WTC11 (cell line): ENCODE measurements around the gene FOXQ1. TPM values are rescaled to one million over a fixed set of nuclear protein-coding genes. Genes with fewer than 3 reads are reported as not detected.

Experiments used
- ATAC-seq: fragments of 200-7000 bp; cut with Tn5 transposase; 2 replicates; pipeline ENCODE4 v1.10.0; 2021; ENCODE audit warnings: mild to moderate bottlenecking, moderate library complexity
- CTCF ChIA-PET: fragments of 300-600 bp; sonication (Branson Sonifier 250); formaldehyde crosslinking; loops from one replicate; lab custom pipeline; 2021; ENCODE audit warnings: antibody characterized with exemption; lab: Charles Lee
- POLR2A ChIA-PET: fragments of 350-600 bp; sonication (Branson Sonifier 250); formaldehyde crosslinking; loops from one replicate; lab custom pipeline; 2021; ENCODE audit warnings: antibody characterized with exemption; lab: Charles Lee
- DNase-seq: peaks from one replicate; pipeline ENCODE4 v3.0.0; 2021; ENCODE audit warnings: low spot score
- H3K27ac Mint-ChIP-seq: 2 replicates; pipeline ENCODE4 v1.8.0; 2021; ENCODE audit warnings: mixed read lengths
- H3K27me3 Mint-ChIP-seq: 2 replicates; pipeline ENCODE4 v1.8.0; 2021; ENCODE audit warnings: low read depth, mild to moderate bottlenecking, moderate library complexity, mixed read lengths
- H3K36me3 Mint-ChIP-seq: 2 replicates; pipeline ENCODE4 v1.8.0; 2021; ENCODE audit warnings: mixed read lengths
- H3K4me1 Mint-ChIP-seq: 2 replicates; pipeline ENCODE4 v1.8.0; 2022; ENCODE audit warnings: mixed read lengths
- H3K4me3 Mint-ChIP-seq: 2 replicates; pipeline ENCODE4 v1.8.0; 2021; ENCODE audit warnings: mild to moderate bottlenecking, moderate library complexity, mixed read lengths
- H3K9me3 Mint-ChIP-seq: 2 replicates; pipeline ENCODE4 v1.8.0; 2021; ENCODE audit warnings: mixed read lengths
- E2F1 ChIP-seq: sonication (generic); formaldehyde crosslinking; IDR thresholded peaks from 2 replicates; pipeline ENCODE4 v1.8.0; 2022; ENCODE audit warnings: mild to moderate bottlenecking, missing genetic modification reagents
- EMX1 ChIP-seq: fragments of 250-450 bp; sonication (Bioruptor Pico); IDR thresholded peaks from 2 replicates; pipeline ENCODE4 v1.8.0; 2021; ENCODE audit warnings: mild to moderate bottlenecking
- FOXK1 ChIP-seq: sonication (generic); formaldehyde crosslinking; IDR thresholded peaks from 2 replicates; pipeline ENCODE4 v1.8.0; 2022; ENCODE audit warnings: mild to moderate bottlenecking, moderate library complexity, missing genetic modification reagents
- FOXP1 ChIP-seq: sonication (generic); formaldehyde crosslinking; IDR thresholded peaks from 2 replicates; pipeline ENCODE4 v1.8.0; 2022; ENCODE audit warnings: missing genetic modification reagents, mild to moderate bottlenecking, moderate library complexity, borderline replicate concordance
- GRHL2 ChIP-seq: fragments of 250-450 bp; sonication (Bioruptor Pico); IDR thresholded peaks from 2 replicates; pipeline ENCODE4 v1.8.0; 2022; ENCODE audit warnings: mild to moderate bottlenecking, moderate library complexity; ENCODE audit not compliant: insufficient replicate concordance, severe bottlenecking
- MXD4 ChIP-seq: fragments of 250-450 bp; sonication (Bioruptor Pico); IDR thresholded peaks from 2 replicates; pipeline ENCODE4 v1.8.0; 2021; ENCODE audit warnings: mild to moderate bottlenecking, moderate library complexity, borderline replicate concordance
- NFATC4 ChIP-seq: fragments of 250-450 bp; sonication (Bioruptor Pico); IDR thresholded peaks from 2 replicates; pipeline ENCODE4 v1.9.0; 2021; ENCODE audit warnings: mild to moderate bottlenecking
- SMAD3 ChIP-seq: sonication (generic); formaldehyde crosslinking; IDR thresholded peaks from 2 replicates; pipeline ENCODE4 v1.8.0; 2022; ENCODE audit warnings: missing genetic modification reagents, mild to moderate bottlenecking, borderline replicate concordance
- TEAD1 ChIP-seq: sonication (generic); formaldehyde crosslinking; IDR thresholded peaks from 2 replicates; pipeline ENCODE4 v1.8.0; 2022; ENCODE audit warnings: mild to moderate bottlenecking, missing genetic modification reagents
- TP53 ChIP-seq: sonication (generic); formaldehyde crosslinking; IDR thresholded peaks from 2 replicates; pipeline ENCODE4 v1.8.1; 2023; ENCODE audit warnings: mild to moderate bottlenecking, missing genetic modification reagents
- USF2 ChIP-seq: sonication (generic); formaldehyde crosslinking; IDR thresholded peaks from 2 replicates; pipeline ENCODE4 v1.8.1; 2023; ENCODE audit warnings: mild to moderate bottlenecking, missing genetic modification reagents, moderate library complexity
- ZNF532 ChIP-seq: fragments of 250-450 bp; sonication (Bioruptor Pico); IDR thresholded peaks from 2 replicates; pipeline ENCODE4 v1.9.0; 2021; ENCODE audit warnings: mild to moderate bottlenecking, borderline replicate concordance
- total RNA-seq: library from RNA; stranded (reverse); gene quantifications from 3 replicates; pipeline ENCODE4 v1.2.3, GENCODE V29; 2021
- TF ChIP-seq, protein P1 (sequence below): sonication (generic); formaldehyde crosslinking; IDR thresholded peaks from 2 replicates; pipeline ENCODE4 v1.8.0; 2022; ENCODE audit warnings: mild to moderate bottlenecking, missing genetic modification reagents
- TF ChIP-seq, protein P2 (sequence below): sonication (generic); formaldehyde crosslinking; IDR thresholded peaks from 2 replicates; pipeline ENCODE4 v1.8.0; 2023; ENCODE audit warnings: missing genetic modification reagents
- TF ChIP-seq, protein P3 (sequence below): sonication (generic); formaldehyde crosslinking; IDR thresholded peaks from 2 replicates; pipeline ENCODE4 v1.8.0; 2023; ENCODE audit warnings: mild to moderate bottlenecking, missing genetic modification reagents
- TF ChIP-seq, protein P4 (sequence below): sonication (generic); formaldehyde crosslinking; IDR thresholded peaks from 2 replicates; pipeline ENCODE4 v1.8.0; 2022; ENCODE audit warnings: mild to moderate bottlenecking, missing genetic modification reagents
- TF ChIP-seq, protein P5 (sequence below): fragments of 250-450 bp; sonication (Bioruptor Pico); IDR thresholded peaks from 2 replicates; pipeline ENCODE4 v1.9.0; 2021; ENCODE audit warnings: mild to moderate bottlenecking
- TF ChIP-seq, protein P6 (sequence below): fragments of 250-450 bp; sonication (Bioruptor Pico); IDR thresholded peaks from 2 replicates; pipeline ENCODE4 v2.1.2; 2022; ENCODE audit warnings: mild to moderate bottlenecking, moderate library complexity

Gene FOXQ1
- total RNA-seq, 1 experiment from 2014 or later = 0.35 TPM

- TF ChIP-seq ZNF532 (CRISPR knock-in tag) = no peak
- TF ChIP-seq, protein P1, sequence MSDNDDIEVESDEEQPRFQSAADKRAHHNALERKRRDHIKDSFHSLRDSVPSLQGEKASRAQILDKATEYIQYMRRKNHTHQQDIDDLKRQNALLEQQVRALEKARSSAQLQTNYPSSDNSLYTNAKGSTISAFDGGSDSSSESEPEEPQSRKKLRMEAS = no peak
- TF ChIP-seq, protein P2, sequence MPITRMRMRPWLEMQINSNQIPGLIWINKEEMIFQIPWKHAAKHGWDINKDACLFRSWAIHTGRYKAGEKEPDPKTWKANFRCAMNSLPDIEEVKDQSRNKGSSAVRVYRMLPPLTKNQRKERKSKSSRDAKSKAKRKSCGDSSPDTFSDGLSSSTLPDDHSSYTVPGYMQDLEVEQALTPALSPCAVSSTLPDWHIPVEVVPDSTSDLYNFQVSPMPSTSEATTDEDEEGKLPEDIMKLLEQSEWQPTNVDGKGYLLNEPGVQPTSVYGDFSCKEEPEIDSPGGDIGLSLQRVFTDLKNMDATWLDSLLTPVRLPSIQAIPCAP (CRISPR knock-in tag) = no peak
- TF ChIP-seq FOXK1 (CRISPR knock-in tag) = no peak
- TF ChIP-seq, protein P3, sequence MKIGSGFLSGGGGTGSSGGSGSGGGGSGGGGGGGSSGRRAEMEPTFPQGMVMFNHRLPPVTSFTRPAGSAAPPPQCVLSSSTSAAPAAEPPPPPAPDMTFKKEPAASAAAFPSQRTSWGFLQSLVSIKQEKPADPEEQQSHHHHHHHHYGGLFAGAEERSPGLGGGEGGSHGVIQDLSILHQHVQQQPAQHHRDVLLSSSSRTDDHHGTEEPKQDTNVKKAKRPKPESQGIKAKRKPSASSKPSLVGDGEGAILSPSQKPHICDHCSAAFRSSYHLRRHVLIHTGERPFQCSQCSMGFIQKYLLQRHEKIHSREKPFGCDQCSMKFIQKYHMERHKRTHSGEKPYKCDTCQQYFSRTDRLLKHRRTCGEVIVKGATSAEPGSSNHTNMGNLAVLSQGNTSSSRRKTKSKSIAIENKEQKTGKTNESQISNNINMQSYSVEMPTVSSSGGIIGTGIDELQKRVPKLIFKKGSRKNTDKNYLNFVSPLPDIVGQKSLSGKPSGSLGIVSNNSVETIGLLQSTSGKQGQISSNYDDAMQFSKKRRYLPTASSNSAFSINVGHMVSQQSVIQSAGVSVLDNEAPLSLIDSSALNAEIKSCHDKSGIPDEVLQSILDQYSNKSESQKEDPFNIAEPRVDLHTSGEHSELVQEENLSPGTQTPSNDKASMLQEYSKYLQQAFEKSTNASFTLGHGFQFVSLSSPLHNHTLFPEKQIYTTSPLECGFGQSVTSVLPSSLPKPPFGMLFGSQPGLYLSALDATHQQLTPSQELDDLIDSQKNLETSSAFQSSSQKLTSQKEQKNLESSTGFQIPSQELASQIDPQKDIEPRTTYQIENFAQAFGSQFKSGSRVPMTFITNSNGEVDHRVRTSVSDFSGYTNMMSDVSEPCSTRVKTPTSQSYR (CRISPR knock-in tag) = no peak
- TF ChIP-seq TEAD1 (CRISPR knock-in tag) = no peak
- TF ChIP-seq EMX1 (CRISPR knock-in tag) = no peak
- no peak for TF ChIP-seq E2F1 (CRISPR knock-in tag)
- TF ChIP-seq, protein P4, sequence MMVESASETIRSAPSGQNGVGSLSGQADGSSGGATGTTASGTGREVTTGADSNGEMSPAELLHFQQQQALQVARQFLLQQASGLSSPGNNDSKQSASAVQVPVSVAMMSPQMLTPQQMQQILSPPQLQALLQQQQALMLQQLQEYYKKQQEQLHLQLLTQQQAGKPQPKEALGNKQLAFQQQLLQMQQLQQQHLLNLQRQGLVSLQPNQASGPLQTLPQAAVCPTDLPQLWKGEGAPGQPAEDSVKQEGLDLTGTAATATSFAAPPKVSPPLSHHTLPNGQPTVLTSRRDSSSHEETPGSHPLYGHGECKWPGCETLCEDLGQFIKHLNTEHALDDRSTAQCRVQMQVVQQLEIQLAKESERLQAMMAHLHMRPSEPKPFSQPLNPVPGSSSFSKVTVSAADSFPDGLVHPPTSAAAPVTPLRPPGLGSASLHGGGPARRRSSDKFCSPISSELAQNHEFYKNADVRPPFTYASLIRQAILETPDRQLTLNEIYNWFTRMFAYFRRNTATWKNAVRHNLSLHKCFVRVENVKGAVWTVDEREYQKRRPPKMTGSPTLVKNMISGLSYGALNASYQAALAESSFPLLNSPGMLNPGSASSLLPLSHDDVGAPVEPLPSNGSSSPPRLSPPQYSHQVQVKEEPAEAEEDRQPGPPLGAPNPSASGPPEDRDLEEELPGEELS (CRISPR knock-in tag) = no peak
- TF ChIP-seq, all 79 proteins: peak for 0
These were observed 2.7 kb downstream of the FOXQ1 start (continued) for GRCh38 chr6:1314617-1315016.

GRCh38 chr6:1315201-1315559 lies 3.3 kb downstream of the FOXQ1 start:
- ATAC-seq (no peak), DNase-seq (no peak)
- Mint-ChIP-seq H3K9me3 (no peaks in the 10 kb centered on the region), H3K27me3 (peaks cover 74% of the 10 kb centered on the region), H3K36me3 (peaks cover 2% of the 10 kb centered on the region; the same call in 1 of the 2 replicates), H3K4me3 (no peak overlapping the region), H3K27ac (no peak overlapping the region), H3K4me1 (peaks cover 34% of the 10 kb centered on the region)
- ChIA-PET CTCF (interaction anchor here (0.5 to 1.6 kb wide), 2 partner anchors 21 to 402 kb away, joined by 3 to 12 read pairs; no protein-coding TSS in a partner anchor), POLR2A (interaction anchor here (0.5 kb wide), 1 partner anchor 82 kb away, joined by 4 read pairs; no protein-coding TSS in a partner anchor)
- no peak for TF ChIP-seq FOXP1 (CRISPR knock-in tag)
- no peak for TF ChIP-seq MXD4 (CRISPR knock-in tag)
- TF ChIP-seq SMAD3 (CRISPR knock-in tag) = no peak
- TF ChIP-seq, protein P5, sequence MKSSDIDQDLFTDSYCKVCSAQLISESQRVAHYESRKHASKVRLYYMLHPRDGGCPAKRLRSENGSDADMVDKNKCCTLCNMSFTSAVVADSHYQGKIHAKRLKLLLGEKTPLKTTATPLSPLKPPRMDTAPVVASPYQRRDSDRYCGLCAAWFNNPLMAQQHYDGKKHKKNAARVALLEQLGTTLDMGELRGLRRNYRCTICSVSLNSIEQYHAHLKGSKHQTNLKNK (CRISPR knock-in tag) = no peak
- TF ChIP-seq NFATC4 = no peak
- no peak for TF ChIP-seq GRHL2 (CRISPR knock-in tag)
- TF ChIP-seq TP53 = no peak
- TF ChIP-seq, protein P6, sequence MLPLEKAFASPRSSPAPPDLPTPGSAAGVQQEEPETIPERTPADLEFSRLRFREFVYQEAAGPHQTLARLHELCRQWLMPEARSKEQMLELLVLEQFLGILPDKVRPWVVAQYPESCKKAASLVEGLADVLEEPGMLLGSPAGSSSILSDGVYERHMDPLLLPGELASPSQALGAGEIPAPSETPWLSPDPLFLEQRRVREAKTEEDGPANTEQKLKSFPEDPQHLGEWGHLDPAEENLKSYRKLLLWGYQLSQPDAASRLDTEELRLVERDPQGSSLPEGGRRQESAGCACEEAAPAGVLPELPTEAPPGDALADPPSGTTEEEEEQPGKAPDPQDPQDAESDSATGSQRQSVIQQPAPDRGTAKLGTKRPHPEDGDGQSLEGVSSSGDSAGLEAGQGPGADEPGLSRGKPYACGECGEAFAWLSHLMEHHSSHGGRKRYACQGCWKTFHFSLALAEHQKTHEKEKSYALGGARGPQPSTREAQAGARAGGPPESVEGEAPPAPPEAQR (CRISPR knock-in tag) = no peak
- no peak for TF ChIP-seq USF2 (CRISPR knock-in tag)
